GM21381 (cell line): ENCODE results near the gene MMP7.
"Not testable (repeated sequence)": the region's sequence is repeated elsewhere in the genome, so short reads cannot be mapped to it uniquely, and the experiment has no call there.

Experiments
- ATAC-seq: cut with Tn5 transposase; IDR thresholded peaks from one replicate; pipeline ENCODE4 v1.9.1; 2021; ENCODE audit warnings: mild to moderate bottlenecking, moderate library complexity; ENCODE audit not compliant: unreplicated experiment

The MMP7 gene

DNA sequence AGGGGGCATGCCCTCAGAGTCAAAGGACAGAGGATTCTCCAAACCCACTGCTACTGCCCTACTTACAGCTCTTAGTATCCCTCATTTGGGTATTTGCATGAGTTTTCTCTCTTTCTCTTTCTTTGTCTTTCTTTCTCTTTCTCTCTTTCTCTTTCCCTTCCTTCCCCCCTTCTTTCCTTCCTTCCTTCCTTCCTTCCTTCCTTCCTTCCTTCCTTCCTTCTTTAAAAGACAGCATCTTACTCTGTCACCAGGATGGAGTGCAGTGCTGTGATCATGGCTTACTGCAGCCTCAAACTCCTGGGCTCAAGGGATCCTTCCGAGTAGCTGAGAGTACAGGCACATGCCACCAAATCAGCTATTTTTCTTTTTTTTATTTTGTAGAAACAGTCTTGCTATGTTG, 14.0 kb upstream of the MMP7 start:
- no peak for ATAC-seq

DNA sequence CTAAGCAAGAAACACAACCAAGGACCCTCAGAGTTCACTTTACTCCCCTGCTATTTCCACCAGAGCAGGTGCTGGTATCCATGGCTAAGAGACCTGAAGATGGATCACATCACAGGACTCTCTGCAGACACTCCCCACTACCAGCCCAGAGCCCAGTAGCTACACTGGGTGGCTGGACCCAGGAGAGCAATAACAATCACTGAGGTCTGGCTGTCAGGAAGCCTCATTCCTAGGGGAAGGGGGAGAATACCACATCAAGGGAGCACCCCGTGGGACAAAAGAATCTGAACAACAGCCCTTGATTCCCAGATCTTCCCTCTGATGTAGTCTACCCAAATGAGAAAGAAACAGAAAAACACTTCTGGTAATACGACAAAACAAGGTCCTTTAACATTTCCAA, 9.0 kb upstream of the MMP7 start:
- no peak for ATAC-seq

DNA sequence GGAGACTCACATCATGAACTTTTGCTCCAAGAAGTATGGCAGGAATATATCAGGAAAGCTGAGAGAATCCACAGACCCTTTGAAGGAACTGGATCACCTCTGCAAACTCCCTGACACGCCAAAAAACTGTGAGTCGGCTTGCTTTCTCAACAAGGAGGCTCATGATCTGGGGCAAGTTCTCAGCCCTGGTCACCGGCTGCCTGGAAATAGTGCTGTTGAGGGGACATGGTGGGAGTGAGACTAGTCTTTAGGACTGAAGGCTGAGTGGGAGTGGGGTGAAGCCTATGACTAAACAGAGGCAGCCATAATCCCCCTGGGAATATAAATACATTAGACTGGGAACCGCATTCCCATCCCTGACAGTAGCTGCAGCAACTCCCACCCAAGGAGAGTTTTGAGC, 8.4 kb upstream of the MMP7 start:
- no peak for ATAC-seq

DNA sequence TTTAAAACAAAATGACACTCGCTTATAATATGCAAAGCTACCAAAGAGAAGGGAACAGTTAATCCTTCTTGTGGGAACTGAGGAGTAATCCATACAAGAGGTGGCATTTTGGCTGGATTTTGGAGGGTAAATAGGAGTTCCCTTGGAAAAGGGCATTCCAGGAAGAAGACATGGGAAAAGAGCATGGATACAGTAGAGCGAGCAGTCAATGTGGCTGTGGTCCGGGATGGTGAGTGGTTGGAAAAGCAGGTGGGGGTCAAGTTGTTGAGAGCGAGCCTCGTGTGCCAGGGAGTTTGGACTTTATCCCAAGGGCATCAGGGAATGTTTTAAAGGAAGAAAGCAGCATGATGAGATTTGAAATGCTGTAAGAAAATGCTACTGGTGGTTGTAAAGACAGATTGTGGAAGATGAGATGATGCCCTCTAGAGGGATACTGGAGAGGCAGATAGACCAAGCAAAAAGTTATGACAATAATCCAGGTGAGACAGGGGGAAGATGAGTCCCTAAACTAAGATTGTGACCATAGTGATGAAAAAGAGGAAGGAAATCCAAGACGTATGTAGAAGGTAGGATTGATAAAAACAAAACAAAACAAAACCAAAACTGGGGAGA, 3.8 kb upstream of the MMP7 start:
- no peak for ATAC-seq

DNA sequence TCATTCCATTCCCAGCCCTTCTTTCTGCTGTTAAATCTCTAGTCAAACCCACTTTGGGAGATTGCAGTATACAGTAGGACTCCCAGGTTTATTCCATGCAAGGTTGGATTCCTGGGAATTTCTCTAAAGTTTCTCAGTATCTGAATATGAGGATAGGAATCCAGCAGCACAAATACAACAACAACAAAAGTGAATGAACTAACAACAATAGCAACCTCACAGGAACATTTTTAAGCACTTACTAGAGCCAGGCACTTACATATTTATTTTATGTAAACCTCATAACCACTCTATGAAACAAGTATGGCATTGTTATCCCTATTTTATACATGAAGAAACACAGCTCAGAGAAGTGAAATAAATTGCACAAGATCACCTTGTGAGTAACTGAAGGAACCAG, 1.9 kb downstream of the MMP7 start:
- no peak for ATAC-seq

DNA sequence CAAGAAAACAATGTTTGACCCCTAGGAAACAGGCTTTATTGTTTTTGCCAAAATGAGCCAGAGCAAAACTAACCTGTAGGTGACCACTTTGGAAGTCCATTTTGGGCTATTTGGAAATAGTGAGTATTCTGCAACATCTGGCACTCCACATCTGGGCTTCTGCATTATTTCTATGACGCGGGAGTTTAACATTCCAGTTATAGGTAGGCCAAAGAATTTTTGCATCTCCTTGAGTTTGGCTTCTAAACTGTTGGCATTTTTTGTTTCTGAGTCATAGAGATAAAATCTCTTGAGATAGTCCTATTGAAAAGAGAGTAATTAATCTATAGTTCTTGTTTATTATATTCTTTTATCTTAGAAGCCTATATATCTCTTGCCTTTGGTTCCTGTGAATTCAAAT, 2.9 kb downstream of the MMP7 start:
- no peak for ATAC-seq

DNA sequence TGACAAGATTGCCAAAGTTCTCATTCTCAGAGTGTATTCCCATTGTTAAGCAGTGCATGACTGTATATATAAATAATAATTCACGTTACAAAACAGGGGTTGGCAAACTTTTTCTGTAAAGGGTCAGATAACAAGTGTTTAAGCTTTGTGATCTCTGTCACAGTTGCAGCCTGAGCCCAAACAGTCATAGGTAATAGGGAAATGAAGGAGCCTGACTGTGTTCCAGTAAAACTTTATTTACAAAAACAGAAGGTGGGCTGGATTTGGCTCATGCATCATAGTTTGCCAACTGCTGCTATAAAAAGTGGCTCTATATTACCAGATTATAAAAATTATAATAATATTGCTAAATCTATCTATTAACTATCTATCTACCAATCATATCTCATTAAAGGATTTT, 3.5 kb downstream of the MMP7 start:
- no peak for ATAC-seq

DNA sequence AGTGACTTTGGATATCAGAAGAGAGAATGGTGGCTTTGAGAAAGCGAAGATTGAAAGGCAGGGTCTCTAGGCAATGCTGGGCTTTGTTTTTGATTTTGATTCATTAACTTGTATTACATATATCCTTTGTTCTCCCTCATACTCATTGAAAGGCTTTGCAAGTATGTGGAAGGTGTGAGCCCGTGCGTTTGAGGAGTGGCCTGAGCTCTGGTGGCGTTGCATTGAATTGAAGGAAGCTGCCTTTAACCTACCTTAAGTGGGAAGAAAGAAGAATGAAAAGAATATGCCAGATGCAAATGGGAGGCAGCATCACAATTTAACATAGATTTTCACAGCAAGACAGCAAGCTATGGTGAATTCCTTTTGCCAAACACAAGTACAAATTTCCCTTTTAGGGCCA, 6.7 kb downstream of the MMP7 start:
- no peak for ATAC-seq

DNA sequence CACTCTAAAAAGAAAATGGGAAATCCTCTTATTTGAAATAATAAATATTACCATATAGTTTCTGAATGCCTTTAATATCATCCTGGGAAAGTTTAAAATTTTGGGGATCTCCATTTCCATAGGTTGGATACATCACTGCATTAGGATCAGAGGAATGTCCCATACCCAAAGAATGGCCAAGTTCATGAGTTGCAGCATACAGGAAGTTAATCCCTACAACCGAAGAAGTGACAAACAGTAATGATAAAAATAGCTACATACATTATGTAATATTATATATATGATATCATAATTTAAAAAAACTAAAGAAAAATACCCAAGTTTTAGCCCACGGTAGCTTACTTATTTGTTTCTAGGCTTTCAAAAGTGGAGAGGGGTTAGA, 7.4 kb downstream of the MMP7 start:
- ATAC-seq: no peak

DNA sequence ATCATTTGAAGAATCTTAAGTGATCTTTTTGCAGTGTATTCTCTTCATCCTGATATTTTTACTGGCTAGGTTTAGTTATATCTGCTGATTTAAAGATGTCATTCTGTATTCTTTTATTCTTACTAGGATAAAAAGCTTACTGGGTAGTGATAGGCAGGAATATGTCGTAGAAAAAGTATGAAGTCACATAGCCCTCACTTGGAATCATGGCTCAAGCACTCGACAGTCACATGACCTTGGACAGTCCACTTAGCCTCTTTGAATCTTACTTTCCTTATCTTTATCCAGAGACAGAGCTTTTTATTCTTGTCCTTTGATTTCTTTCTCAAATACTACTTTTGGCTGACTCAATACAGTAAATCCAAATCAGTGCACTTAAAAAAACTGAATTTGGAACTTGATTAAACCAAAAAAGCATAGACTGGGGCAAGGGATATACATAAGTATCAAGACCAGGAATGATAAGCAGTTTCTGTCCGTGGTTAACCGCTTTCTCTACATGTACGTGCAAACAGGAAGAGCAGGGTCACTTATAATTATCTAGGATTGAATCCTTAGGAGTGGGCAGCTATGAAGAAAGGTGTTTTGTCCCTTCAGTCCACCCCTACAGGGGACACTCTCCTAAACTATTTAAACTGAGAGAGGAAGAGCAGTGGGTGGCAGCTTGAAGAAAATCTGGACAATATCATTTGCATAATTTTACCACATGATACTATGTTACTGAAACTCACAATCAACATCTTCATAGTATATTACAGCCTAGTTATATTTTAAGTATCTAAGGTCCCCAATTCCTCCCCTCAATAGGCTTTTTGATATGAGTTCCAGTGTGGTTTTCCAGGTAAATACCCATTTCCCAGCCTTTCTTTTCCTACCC, 8.0 kb downstream of the MMP7 start:
- ATAC-seq: no peak

DNA sequence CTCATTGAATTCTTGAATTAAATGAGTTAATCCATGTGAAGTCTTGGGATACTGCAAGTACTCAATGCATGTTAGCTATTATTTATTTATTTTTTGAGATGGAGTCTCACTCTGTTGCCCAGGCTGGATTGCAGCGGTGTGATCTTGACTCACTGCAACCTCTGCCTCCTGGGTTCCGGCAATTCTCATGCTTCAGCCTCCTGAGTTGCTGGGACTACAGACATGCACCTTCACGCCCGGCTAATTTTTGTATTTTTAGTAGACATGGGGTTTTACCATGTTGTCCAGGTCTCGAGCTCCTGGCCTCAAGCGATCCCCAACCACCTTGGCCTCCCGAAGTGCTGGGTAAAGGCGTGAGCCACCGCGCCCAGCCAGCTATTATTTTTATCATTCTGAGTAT, 9.4 kb downstream of the MMP7 start:
- no peak for ATAC-seq

DNA sequence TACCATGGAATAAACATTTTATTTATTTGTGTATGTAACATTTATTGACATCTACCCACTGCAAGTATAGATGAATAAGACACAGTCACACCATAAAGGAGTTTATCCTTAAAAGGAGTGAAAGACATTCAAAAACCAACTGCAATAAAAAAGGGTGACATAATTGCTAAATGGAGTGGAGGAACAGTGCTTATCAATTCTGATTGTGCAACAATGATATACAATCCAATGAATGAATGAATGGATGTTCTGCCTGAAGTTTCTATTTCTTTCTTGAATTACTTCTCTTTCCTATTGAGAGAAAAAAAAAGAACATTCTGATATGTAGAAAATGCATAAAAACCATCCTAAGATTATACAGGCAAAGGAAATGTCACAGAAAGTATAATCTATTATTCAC, 10.0 kb downstream of the MMP7 start:
- ATAC-seq: no peak

DNA sequence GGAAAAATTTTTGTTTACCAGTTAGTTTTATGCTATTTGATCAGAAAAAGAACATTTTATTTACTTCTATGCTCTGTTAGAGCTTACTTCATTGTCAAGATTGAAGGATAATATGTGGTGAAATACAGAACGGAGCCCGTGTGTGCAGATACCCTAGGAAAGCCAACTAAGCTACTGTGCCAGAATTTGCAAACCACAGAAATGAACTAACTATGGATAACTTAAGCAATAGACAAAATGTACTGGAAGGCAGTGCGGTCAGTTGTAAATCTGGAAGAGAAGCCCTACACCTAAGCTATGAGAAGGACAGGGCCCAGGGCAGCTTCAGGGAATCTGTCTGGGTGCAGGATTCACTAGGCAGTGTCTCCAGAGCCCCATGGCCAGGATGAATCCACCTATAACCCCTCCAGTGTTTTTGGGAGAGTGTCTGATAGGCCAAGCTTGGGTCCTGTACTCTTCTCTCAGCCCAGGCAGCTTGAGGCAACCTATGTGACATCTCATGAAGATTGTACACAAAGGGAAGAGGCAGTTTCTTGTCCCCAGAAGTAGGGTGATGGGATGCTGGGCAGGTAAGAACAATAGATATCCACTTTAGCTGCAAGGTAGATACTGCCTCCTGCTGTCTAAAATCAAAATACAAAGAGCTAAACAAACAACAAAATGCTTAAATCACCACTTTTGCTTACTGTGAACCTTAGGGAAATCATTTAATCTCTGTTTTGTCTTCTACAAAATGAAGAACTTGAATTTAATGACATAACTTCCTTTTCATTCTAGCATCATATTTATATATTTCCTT, 12.1 kb downstream of the MMP7 start:
- ATAC-seq: no peak

DNA sequence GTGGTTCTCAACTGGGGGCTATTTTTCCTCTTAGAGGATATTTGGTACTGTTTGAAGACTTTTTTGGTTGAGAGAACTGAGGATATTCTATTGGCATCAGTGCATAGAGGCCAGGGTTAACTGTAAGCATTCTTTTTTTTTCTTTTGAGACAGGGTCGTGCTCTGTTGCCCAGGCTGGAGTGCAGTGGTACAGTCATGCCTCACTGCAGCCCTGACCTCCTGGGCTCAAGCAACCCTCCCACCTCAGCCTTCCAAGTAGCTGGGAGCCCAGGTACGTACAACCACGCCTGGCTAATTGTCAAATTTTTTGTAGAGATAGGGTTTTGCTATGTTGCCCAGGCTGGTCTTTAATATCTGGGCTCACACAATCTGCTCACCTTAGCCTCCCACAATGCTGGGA, 12.9 kb downstream of the MMP7 start:
- ATAC-seq: no peak

DNA sequence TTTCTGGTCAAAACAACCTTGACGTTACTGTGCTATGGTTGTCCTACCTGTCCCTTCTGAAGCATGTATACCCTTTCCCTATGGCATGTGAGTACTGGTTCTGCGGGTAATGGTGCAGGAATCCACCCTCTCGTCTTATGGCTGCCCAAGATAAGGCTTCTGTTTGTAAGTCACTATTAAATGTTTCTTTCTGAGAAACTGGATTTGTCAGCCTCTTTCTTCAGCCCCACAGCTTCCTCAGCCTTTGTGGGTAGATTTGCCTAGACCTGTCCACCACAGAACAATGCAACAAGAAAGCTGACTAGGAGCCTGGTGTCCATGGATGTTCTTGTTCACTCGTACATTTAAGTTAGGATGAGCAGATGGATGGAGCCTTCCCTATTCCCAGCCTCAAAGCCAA, 14.4 kb downstream of the MMP7 start:
- ATAC-seq: no peak

DNA sequence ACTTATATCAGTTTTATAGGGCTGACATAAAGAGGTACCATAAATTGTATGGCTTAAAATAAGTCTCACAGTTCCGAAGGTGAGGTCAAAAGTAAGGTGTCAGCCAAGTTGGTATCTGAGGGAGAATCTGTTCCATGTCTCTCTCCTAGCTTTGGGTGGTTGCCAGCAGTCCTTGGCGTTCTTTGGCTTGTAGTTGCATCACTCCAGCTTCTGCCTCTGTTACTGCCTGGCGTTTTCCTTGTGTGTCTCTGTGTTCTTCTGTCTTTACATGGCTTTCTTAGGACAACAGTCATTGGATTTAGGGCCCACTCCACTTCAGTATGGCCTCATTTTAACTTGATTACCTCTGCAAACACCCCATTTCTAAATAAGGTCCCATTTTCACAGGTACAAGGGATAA, 16.7 kb downstream of the MMP7 start:
- no peak for ATAC-seq

DNA sequence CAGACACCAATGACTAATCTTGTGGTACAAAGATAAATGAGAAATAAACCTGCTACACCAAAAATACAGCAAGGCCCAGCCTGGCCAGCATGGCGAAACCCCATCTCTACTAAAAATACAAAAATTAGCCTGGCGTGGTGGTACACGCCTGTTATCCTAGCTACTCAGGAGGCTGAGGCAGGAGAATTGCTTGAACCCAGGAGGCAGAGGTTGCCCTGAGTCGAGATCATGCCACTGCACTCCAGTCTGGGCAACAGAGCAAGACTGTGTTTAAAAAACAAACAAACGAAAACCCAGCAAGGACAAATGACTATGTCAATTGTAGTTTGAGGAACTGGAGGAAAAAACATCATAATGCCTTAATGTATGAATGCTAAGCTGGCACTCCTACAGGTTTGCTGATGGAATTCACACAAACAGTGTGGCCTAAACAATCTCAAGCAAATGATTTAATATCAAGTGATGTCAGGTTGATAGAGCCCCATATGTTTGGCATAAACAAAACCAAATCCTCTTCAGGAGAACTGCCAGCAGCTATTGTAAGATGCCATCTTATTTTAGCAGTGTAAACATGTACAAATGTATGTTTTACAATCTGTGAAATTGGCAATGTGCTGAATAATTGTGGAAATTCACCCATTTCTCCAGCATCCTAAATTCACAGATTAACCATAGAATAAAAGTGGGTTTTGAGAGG, 20.0 kb downstream of the MMP7 start:
- ATAC-seq: no peak

DNA sequence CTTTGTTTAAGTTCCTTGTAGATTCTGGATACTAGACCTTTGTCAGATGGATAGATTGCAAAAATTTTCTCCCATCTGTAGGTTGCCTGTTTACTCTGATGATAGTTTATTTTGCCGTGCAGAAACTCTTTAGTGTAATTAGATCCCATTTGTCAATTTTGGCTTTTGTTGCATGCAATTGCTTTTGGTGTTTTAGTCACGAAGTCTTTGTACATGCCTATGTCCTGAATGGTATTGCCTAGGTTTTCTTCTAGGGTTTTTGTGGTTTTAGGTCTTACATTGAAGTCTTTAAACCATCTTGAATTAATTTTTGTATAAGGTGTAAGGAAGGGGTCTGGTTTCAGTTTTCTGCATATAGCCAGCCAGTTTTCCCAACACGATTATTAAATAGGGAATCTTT, 27.7 kb downstream of the MMP7 start:
- ATAC-seq: not testable (repeated sequence)

DNA sequence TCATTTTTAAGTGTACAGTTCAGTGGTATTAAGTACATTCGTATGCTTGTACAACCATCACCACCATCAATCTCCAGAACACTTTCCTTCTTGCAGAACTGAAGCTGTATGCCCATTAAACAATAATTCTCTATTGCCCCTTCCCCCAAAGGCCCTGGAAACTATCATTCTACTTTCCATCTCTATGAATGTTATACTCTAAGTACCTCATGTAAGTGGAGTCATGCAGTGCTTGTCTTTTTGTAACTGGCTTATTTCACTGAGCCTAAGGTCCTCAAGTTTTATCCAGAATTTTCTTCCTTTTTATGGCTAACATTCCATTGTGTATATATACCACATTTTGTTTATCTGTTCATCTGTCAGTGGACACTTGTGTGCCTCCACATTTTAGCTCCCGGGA, 29.7 kb downstream of the MMP7 start:
- ATAC-seq: no peak

DNA sequence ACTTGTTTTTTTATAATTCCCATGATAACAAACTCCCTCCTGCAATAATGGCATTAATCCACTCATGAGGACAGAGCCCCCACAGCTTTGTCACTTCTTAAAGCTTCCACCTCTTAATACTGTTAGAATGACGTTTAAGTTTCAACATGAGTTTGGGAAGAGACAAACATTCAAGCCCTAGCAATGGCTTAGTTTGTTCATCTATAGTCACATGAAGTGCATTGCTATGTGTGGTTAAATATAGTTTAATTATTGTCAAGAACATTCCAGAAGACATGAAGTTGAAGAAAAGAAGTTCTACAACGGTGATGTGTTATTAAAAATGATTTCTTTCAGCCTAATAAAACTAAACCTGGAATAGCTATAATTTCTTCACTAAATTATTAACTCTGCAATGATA, 30.6 kb downstream of the MMP7 start:
- no peak for ATAC-seq

DNA sequence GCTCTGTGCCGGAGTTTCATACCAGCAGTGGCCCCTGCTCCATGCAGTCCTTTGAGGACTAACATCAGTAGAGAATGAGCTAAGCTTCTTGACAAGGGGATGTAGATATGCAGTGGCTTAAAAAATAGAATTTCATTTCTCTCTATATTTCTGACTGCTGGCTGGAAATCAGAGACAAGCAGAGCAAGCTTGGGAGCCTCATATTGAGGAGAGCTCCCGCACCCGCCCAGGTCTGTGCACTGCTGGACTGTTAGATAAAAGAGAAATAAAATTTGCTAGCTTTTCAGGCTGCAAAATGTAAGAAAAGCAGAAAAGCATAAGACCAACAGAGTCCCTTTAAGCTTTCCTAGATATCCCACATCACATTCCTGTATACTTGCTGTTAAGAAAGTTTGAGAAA, 31.4 kb downstream of the MMP7 start:
- ATAC-seq: no peak
